Liver (tissue), 9 donors: ENCODE data around the gene RCBTB1. TPM values are rescaled to one million over a fixed set of nuclear protein-coding genes. Genes with fewer than 3 reads are reported as not detected.

Experiments
- DNase-seq: peaks from one replicate; pipeline ENCODE4 v3.0.0-alpha.2; 2017; ENCODE audit warnings: low spot score
- H3K27ac ChIP-seq, 2 donors: one replicate each; pipeline ENCODE4 v1.7.0; 2013; ENCODE audit warnings: inconsistent platforms in 2 of 2, low read length in 2 of 2, control low read depth in 1 of 2, low read depth in 1 of 2, mild to moderate bottlenecking in 1 of 2
- H3K27me3 ChIP-seq, 4 donors: one replicate each; pipeline versions ENCODE4 v1.6.1 to v1.7.0; 2013; ENCODE audit warnings: low read length in 3 of 4, inconsistent platforms in 1 of 4, mild to moderate bottlenecking in 1 of 4, moderate library complexity in 1 of 4; ENCODE audit not compliant: control insufficient read depth in 4 of 4, insufficient read depth in 4 of 4
- H3K36me3 ChIP-seq, 4 donors: one replicate each; pipeline versions ENCODE4 v1.6.1 to v1.7.0; 2013; ENCODE audit warnings: low read length in 3 of 4, mild to moderate bottlenecking in 3 of 4, low read depth in 1 of 4, moderate library complexity in 1 of 4; ENCODE audit not compliant: control insufficient read depth in 4 of 4, insufficient read depth in 3 of 4
- H3K4me1 ChIP-seq, 4 donors: one replicate each; pipeline versions ENCODE4 v1.6.1 to v1.7.0; 2013; ENCODE audit warnings: low read length in 3 of 4, mild to moderate bottlenecking in 3 of 4, moderate library complexity in 1 of 4; ENCODE audit not compliant: control insufficient read depth in 4 of 4, insufficient read depth in 4 of 4
- H3K4me3 ChIP-seq, 3 donors: one replicate each; pipeline versions ENCODE4 v1.6.1 to v1.7.0; 2013; ENCODE audit warnings: low read length in 3 of 3, control low read depth in 1 of 3, low read depth in 1 of 3, mild to moderate bottlenecking in 1 of 3
- H3K9ac ChIP-seq, 2 donors: one replicate each; pipeline ENCODE4 v1.7.0; 2013; ENCODE audit warnings: low read length in 2 of 2, mild to moderate bottlenecking in 2 of 2, moderate library complexity in 2 of 2, control low read depth in 1 of 2, low read depth in 1 of 2
- H3K9me3 ChIP-seq, 4 donors: one replicate each; pipeline versions ENCODE4 v1.6.1 to v1.7.0; 2013; ENCODE audit warnings: low read length in 3 of 4; ENCODE audit not compliant: control insufficient read depth in 4 of 4
- ATF3 ChIP-seq: IDR thresholded peaks from 2 replicates; pipeline ENCODE4 v1.6.1; 2016; ENCODE audit warnings: antibody characterized with exemption
- CTCF ChIP-seq: fragments of 150-350 bp; IDR thresholded peaks from 2 replicates; pipeline ENCODE4 v1.5.1; 2017; ENCODE audit warnings: improper control_type of control experiment, low read depth, low read length; ENCODE audit not compliant: missing input control
- EGR1 ChIP-seq, 2 donors: IDR thresholded peaks; 2 replicates each; pipeline ENCODE4 v1.6.1; 2016 to 2018; ENCODE audit warnings: antibody characterized with exemption in 2 of 2, low read depth in 2 of 2
- FOXA1 ChIP-seq: IDR thresholded peaks from 2 replicates; pipeline ENCODE4 v1.6.1; 2016; ENCODE audit warnings: antibody characterized with exemption
- FOXA2 ChIP-seq: IDR thresholded peaks from 2 replicates; pipeline ENCODE4 v1.6.1; 2016; ENCODE audit warnings: antibody characterized with exemption
- GABPA ChIP-seq, 2 donors: IDR thresholded peaks in 1 of 2; conservative IDR thresholded peaks in 1 of 2; 2 replicates each; pipeline ENCODE4 v1.6.1; 2016; ENCODE audit warnings: antibody characterized with exemption in 2 of 2, mild to moderate bottlenecking in 1 of 2, moderate library complexity in 1 of 2
- HNF4A ChIP-seq, 2 donors: conservative IDR thresholded peaks; 2 replicates each; pipeline ENCODE4 v1.6.1; 2016; ENCODE audit warnings: antibody characterized with exemption in 2 of 2, mild to moderate bottlenecking in 2 of 2
- HNF4G ChIP-seq: IDR thresholded peaks from 2 replicates; pipeline ENCODE4 v1.6.1; 2016; ENCODE audit warnings: antibody characterized with exemption
- JUND ChIP-seq, 2 donors: IDR thresholded peaks; 2 replicates each; pipeline ENCODE4 v1.6.1; 2016; ENCODE audit warnings: antibody characterized with exemption in 2 of 2
- MAX ChIP-seq: IDR thresholded peaks from 2 replicates; pipeline ENCODE4 v1.6.1; 2016; ENCODE audit warnings: antibody characterized with exemption
- NR2F2 ChIP-seq: IDR thresholded peaks from 2 replicates; pipeline ENCODE4 v1.6.1; 2016; ENCODE audit warnings: antibody characterized with exemption
- REST ChIP-seq: IDR thresholded peaks from 2 replicates; pipeline ENCODE4 v1.6.1; 2016; ENCODE audit warnings: antibody characterized with exemption, mild to moderate bottlenecking
- RXRA ChIP-seq, 2 donors: IDR thresholded peaks; 2 replicates each; pipeline ENCODE4 v1.6.1; 2017 to 2018; ENCODE audit warnings: antibody characterized with exemption in 2 of 2, mild to moderate bottlenecking in 1 of 2
- SP1 ChIP-seq: IDR thresholded peaks from 2 replicates; pipeline ENCODE4 v1.6.1; 2018; ENCODE audit warnings: antibody characterized with exemption, mild to moderate bottlenecking
- TAF1 ChIP-seq: conservative IDR thresholded peaks from 2 replicates; pipeline ENCODE4 v1.6.1; 2016; ENCODE audit warnings: antibody characterized with exemption, mild to moderate bottlenecking
- YY1 ChIP-seq: IDR thresholded peaks from 2 replicates; pipeline ENCODE4 v1.6.1; 2016; ENCODE audit warnings: antibody characterized with exemption, mild to moderate bottlenecking
- ZBTB33 ChIP-seq: IDR thresholded peaks from 2 replicates; pipeline ENCODE4 v1.6.1; 2016; ENCODE audit warnings: antibody characterized with exemption
- WGBS: extraction: QIAGEN DNeasy Blood & Tissue Kit; methylation state at CpG from one replicate; pipeline ENCODE4 v1.1.7; 2013; 5-methylcytosine and 5-hydroxymethylcytosine counted together
- polyA plus RNA-seq, 2 donors: library from polyadenylated mRNA; stranded (reverse) in 1 of 2; unstranded in 1 of 2; fragments of 200-250 nt in 1 of 2; fragments of >200 nt in 1 of 2; fragmentation: Nextera tagmentation in 1 of 2; extraction: Ambion mirVana in 1 of 2; gene quantifications; one replicate each; pipeline versions ENCODE4 v1.2.1 to v1.2.3, GENCODE V29; 2013 to 2015
- total RNA-seq, 2 donors: library from RNA; depleted of rRNA; stranded (reverse); fragments of >200 nt; gene quantifications; one replicate each; pipeline ENCODE4 v1.2.3, GENCODE V29; 2014
- donor health status: healthy.
- donor health status: healthy.
- donor health status: healthy.
- donor health status: healthy.
- donor health status: healthy.

RCBTB1 gene
- total and polyA plus RNA-seq, 4 donors, result 3.9 to 9.0 (median 6.5) TPM

GRCh38 chr13:49632156-49632555, 46.8 kb upstream of the RCBTB1 start:
- 86% methylated on average over 5 of the region's 5 CpGs for WGBS
- no peak for TF ChIP-seq REST
- no peak for TF ChIP-seq ATF3
- no peak for TF ChIP-seq HNF4A (conservative IDR thresholded peaks at IDR 0.05)
- no peak for TF ChIP-seq FOXA1
- TF ChIP-seq TAF1, result no peak
- TF ChIP-seq FOXA2, result no peak
- TF ChIP-seq ZBTB33, result no peak
- no peak for TF ChIP-seq JUND (IDR thresholded peaks at IDR 0.05)
- TF ChIP-seq NR2F2, result no peak
- TF ChIP-seq SP1, result no peak
- no peak for TF ChIP-seq EGR1 (IDR thresholded peaks at IDR 0.05; ENCODE audit: low read depth in 2 of 2)
- TF ChIP-seq GABPA (IDR thresholded peaks at IDR 0.05 in 1 of 2, conservative IDR thresholded peaks at IDR 0.05 in 1 of 2), result no peak
- TF ChIP-seq HNF4G, result no peak
- TF ChIP-seq CTCF, result no peak
- TF ChIP-seq YY1, result no peak
- no peak for TF ChIP-seq RXRA (IDR thresholded peaks at IDR 0.05)
- no peak for TF ChIP-seq MAX
- peaks cover 0 to 5% (median 3%) of the 10 kb centered on the region in 4 donors for H3K4me1 ChIP-seq

GRCh38 chr13:49630580-49630979, 45.2 kb upstream of the RCBTB1 start:
- Histone ChIP-seq H3K27ac (no peak overlapping the region), H3K9ac (no peak overlapping the region)
- 96% methylated on average over 16 of the region's 16 CpGs for WGBS
- TF ChIP-seq MAX, result no peak
- no peak for TF ChIP-seq YY1
- TF ChIP-seq TAF1, result no peak
- no peak for TF ChIP-seq JUND (IDR thresholded peaks at IDR 0.05)
- TF ChIP-seq FOXA2, result no peak
- no peak for TF ChIP-seq CTCF
- TF ChIP-seq HNF4A (conservative IDR thresholded peaks at IDR 0.05), result no peak
- no peak for TF ChIP-seq ZBTB33
- no peak for TF ChIP-seq ATF3

More at GRCh38 chr13:49632156-49632555, 46.8 kb upstream of the RCBTB1 start:
- no peaks in the 10 kb centered on the region for H3K36me3 ChIP-seq
- no peak for DNase-seq
- no peak overlapping the region for H3K9ac ChIP-seq
- no peak overlapping the region for H3K27ac ChIP-seq
- H3K4me3 ChIP-seq, result no peak overlapping the region
- H3K27me3 ChIP-seq, result no peaks in the 10 kb centered on the region
- no peaks in the 10 kb centered on the region for H3K9me3 ChIP-seq

More at GRCh38 chr13:49630580-49630979, 45.2 kb upstream of the RCBTB1 start:
- Histone ChIP-seq H3K36me3 (no peaks in the 10 kb centered on the region), H3K27me3 (no peaks in the 10 kb centered on the region), H3K4me1 (peaks cover 5 to 11% (median 5%) of the 10 kb centered on the region in 4 donors), H3K9me3 (no peaks in the 10 kb centered on the region), H3K4me3 (no peak overlapping the region)
- DNase-seq, result no peak
